H1 (cell line): ENCODE results near the gene NFASC. TPM values are rescaled to one million over a fixed set of nuclear protein-coding genes. Genes with fewer than 3 reads are reported as not detected.

ENCODE experiments used
- CTCF ChIA-PET: fragments of 300-600 bp; sonication (Branson Sonifier 250); formaldehyde crosslinking; loops from one replicate; lab custom pipeline; 2021; ENCODE audit not compliant: partially characterized antibody; lab: Charles Lee
- POLR2A ChIA-PET: fragments of 300-600 bp; sonication (Branson Sonifier 250); formaldehyde crosslinking; loops from one replicate; lab custom pipeline; 2021; ENCODE audit warnings: inconsistent platforms; ENCODE audit not compliant: partially characterized antibody; lab: Charles Lee
- DNase-seq, 2 experiments: peaks; one replicate each; pipeline versions ENCODE4 v3.0.0 to v3.0.0-alpha.2; 2010 to 2022; ENCODE audit warnings: low spot score in 2 of 2, low read depth in 1 of 2, mixed read lengths in 1 of 2
- FAIRE-seq: peaks from 2 replicates; lab custom pipeline; 2011; peaks lifted over from hg19 to GRCh38; lab: Jason Lieb, UNC
- H2AFZ ChIP-seq: 2 replicates; pipeline ENCODE4 v1.8.1; 2012; ENCODE audit warnings: low read length, inconsistent platforms
- H2AK5ac ChIP-seq: 2 replicates; pipeline ENCODE4 v1.6.1; 2013; ENCODE audit warnings: low read depth, low read length
- H2BK120ac ChIP-seq: replicated peaks from 2 replicates; pipeline ENCODE3; 2013; ENCODE audit warnings: low read depth, low read length, inconsistent platforms
- H2BK12ac ChIP-seq: 2 replicates; pipeline ENCODE4 v1.6.1; 2013; ENCODE audit warnings: low read depth, low read length
- H2BK15ac ChIP-seq: 2 replicates; pipeline ENCODE4 v1.6.1; 2013; ENCODE audit warnings: low read length
- H2BK20ac ChIP-seq: 2 replicates; pipeline ENCODE4 v1.6.1; 2013; ENCODE audit warnings: low read length
- H2BK5ac ChIP-seq: 2 replicates; pipeline ENCODE4 v1.6.1; 2013; ENCODE audit warnings: low read depth, low read length
- H3K14ac ChIP-seq: 2 replicates; pipeline ENCODE4 v1.6.1; 2013; ENCODE audit warnings: inconsistent platforms; ENCODE audit not compliant: insufficient read length
- H3K18ac ChIP-seq: 2 replicates; pipeline ENCODE4 v1.6.1; 2013; ENCODE audit warnings: low read length; ENCODE audit errors: extremely low read depth
- H3K23ac ChIP-seq: 2 replicates; pipeline ENCODE4 v1.6.1; 2013; ENCODE audit warnings: inconsistent platforms; ENCODE audit not compliant: insufficient read length
- H3K23me2 ChIP-seq: 2 replicates; pipeline ENCODE4 v1.6.1; 2013; ENCODE audit warnings: low read depth, low read length
- H3K27ac ChIP-seq: 2 replicates; pipeline ENCODE4 v1.6.1; 2011; ENCODE audit warnings: low read depth, low read length, inconsistent platforms
- H3K27me3 ChIP-seq, 4 experiments: replicated peaks in 1 of 4; 1 replicate in 1 of 4; 2 replicates in 3 of 4; pipeline versions ENCODE4 v1.6.1 to v1.8.1; 2011 to 2013; ENCODE audit warnings: low read length in 3 of 4, mild to moderate bottlenecking in 3 of 4, inconsistent platforms in 2 of 4, mixed read lengths in 2 of 4, moderate library complexity in 1 of 4; ENCODE audit not compliant: control insufficient read depth in 3 of 4, insufficient read depth in 3 of 4; ENCODE audit errors: extremely low read depth in 1 of 4
- H3K36me3 ChIP-seq, 4 experiments: 2 replicates each; pipeline versions ENCODE4 v1.6.1 to v1.8.1; 2011 to 2013; ENCODE audit warnings: mild to moderate bottlenecking in 4 of 4, low read length in 3 of 4, moderate library complexity in 2 of 4, control low read depth in 1 of 4, inconsistent platforms in 1 of 4; ENCODE audit not compliant: insufficient read depth in 4 of 4, control insufficient read depth in 2 of 4
- H3K4ac ChIP-seq: replicated peaks from 2 replicates; pipeline ENCODE3; 2013; ENCODE audit warnings: low read length, low read depth, mixed read lengths, inconsistent platforms; ENCODE audit not compliant: insufficient read length
- H3K4me1 ChIP-seq, 4 experiments: replicated peaks in 1 of 4; 1 replicate in 1 of 4; 2 replicates in 3 of 4; pipeline versions ENCODE4 v1.6.1 to v1.8.1; 2011 to 2013; ENCODE audit warnings: low read length in 3 of 4, inconsistent platforms in 2 of 4, mixed read lengths in 1 of 4; ENCODE audit not compliant: insufficient read depth in 4 of 4, control insufficient read depth in 3 of 4
- H3K4me2 ChIP-seq, 2 experiments: 2 replicates each; pipeline versions ENCODE4 v1.6.1 to v1.8.1; 2011 to 2013; ENCODE audit warnings: low read depth in 2 of 2, low read length in 2 of 2, control low read depth in 1 of 2, inconsistent platforms in 1 of 2, mild to moderate bottlenecking in 1 of 2; ENCODE audit not compliant: insufficient read depth in 1 of 2
- H3K4me3 ChIP-seq, 4 experiments: fragments of 200-600, 300-600 bp in 1 of 4; sonication (generic), shearing (Covaris generic), sonication (Bioruptor Twin) in 1 of 4; 2 replicates each; pipeline versions ENCODE4 v1.5.1 to v1.8.1; 2011 to 2016; ENCODE audit warnings: low read length in 4 of 4, low read depth in 3 of 4, control low read depth in 2 of 4, inconsistent platforms in 2 of 4, mild to moderate bottlenecking in 2 of 4, mixed read lengths in 1 of 4, moderate library complexity in 1 of 4; ENCODE audit not compliant: insufficient read depth in 2 of 4; ENCODE audit errors: extremely low read depth in 1 of 4
- H3K56ac ChIP-seq: replicated peaks from 2 replicates; pipeline ENCODE3; 2013; ENCODE audit warnings: low read depth, mild to moderate bottlenecking, mixed read lengths, low read length, inconsistent platforms; ENCODE audit not compliant: insufficient read length
- H3K79me1 ChIP-seq: 2 replicates; pipeline ENCODE4 v1.6.1; 2013; ENCODE audit warnings: low read depth, low read length, control low read depth
- H3K79me2 ChIP-seq, 2 experiments: 2 replicates each; pipeline versions ENCODE4 v1.6.1 to v1.8.1; 2012 to 2013; ENCODE audit warnings: low read length in 2 of 2, mild to moderate bottlenecking in 2 of 2, inconsistent platforms in 1 of 2; ENCODE audit not compliant: insufficient read depth in 2 of 2, control insufficient read depth in 1 of 2
- H3K9ac ChIP-seq, 4 experiments: replicated peaks in 1 of 4; 1 replicate in 1 of 4; 2 replicates in 3 of 4; pipeline versions ENCODE4 v1.6.1 to v1.8.1; 2011 to 2013; ENCODE audit warnings: low read depth in 3 of 4, low read length in 3 of 4, control low read depth in 2 of 4, mild to moderate bottlenecking in 2 of 4, moderate library complexity in 2 of 4, inconsistent platforms in 1 of 4; ENCODE audit errors: extremely low read depth in 1 of 4
- H3K9me3 ChIP-seq, 2 experiments: 2 replicates each; pipeline versions ENCODE4 v1.6.1 to v1.8.1; 2012 to 2013; ENCODE audit warnings: mild to moderate bottlenecking in 2 of 2, moderate library complexity in 2 of 2, control low read depth in 1 of 2, inconsistent platforms in 1 of 2, low read depth in 1 of 2, low read length in 1 of 2, mixed read lengths in 1 of 2; ENCODE audit not compliant: insufficient read depth in 2 of 2
- H4K20me1 ChIP-seq, 2 experiments: replicated peaks in 1 of 2; 2 replicates each; pipeline versions ENCODE3 to v1.8.1; 2011 to 2013; ENCODE audit warnings: inconsistent platforms in 2 of 2, low read length in 2 of 2, mild to moderate bottlenecking in 1 of 2; ENCODE audit not compliant: insufficient read depth in 2 of 2, control insufficient read depth in 1 of 2
- H4K5ac ChIP-seq: 2 replicates; pipeline ENCODE4 v1.6.1; 2013; ENCODE audit warnings: low read length, low read depth, mixed read lengths, inconsistent platforms; ENCODE audit not compliant: insufficient read length
- H4K8ac ChIP-seq: 2 replicates; pipeline ENCODE4 v1.8.0; 2013; ENCODE audit warnings: mild to moderate bottlenecking, moderate library complexity, low read length, inconsistent platforms; ENCODE audit not compliant: insufficient read depth; ENCODE audit errors: extremely low read depth
- H4K91ac ChIP-seq: replicated peaks from 2 replicates; pipeline ENCODE3; 2013; ENCODE audit warnings: low read length, mixed read lengths, inconsistent platforms; ENCODE audit not compliant: insufficient read length
- BRCA1 ChIP-seq: IDR thresholded peaks from 2 replicates; pipeline ENCODE4 v1.6.1; 2012; ENCODE audit warnings: low read depth, low read length, improper control_type of control experiment
- CEBPB ChIP-seq: IDR thresholded peaks from 2 replicates; pipeline ENCODE4 v1.6.1; 2012; ENCODE audit warnings: low read depth, low read length
- FOSL1 ChIP-seq: IDR thresholded peaks from 2 replicates; pipeline ENCODE4 v1.6.1; 2011; ENCODE audit warnings: mild to moderate bottlenecking, low read depth, low read length, moderate library complexity; ENCODE audit not compliant: insufficient read depth
- JUN ChIP-seq: IDR thresholded peaks from 2 replicates; pipeline ENCODE4 v1.6.1; 2011; ENCODE audit warnings: low read depth, mild to moderate bottlenecking, improper control_type of control experiment, low read length
- RXRA ChIP-seq: IDR thresholded peaks from 2 replicates; pipeline ENCODE4 v1.6.1; 2011; ENCODE audit warnings: low read depth, mild to moderate bottlenecking, low read length, moderate library complexity; ENCODE audit not compliant: insufficient read depth
- SAP30 ChIP-seq: fragments of 300-600 bp; sonication (generic); IDR thresholded peaks from 2 replicates; pipeline ENCODE4 v1.7.1; 2012; ENCODE audit warnings: low read length, moderate library complexity, mild to moderate bottlenecking, inconsistent platforms; ENCODE audit not compliant: insufficient read depth, insufficient replicate concordance
- SIRT6 ChIP-seq: IDR thresholded peaks from one replicate; pipeline ENCODE4 v1.7.1; 2012; ENCODE audit warnings: low read length, inconsistent platforms
- SP4 ChIP-seq: IDR thresholded peaks from 2 replicates; pipeline ENCODE4 v1.6.1; 2012; ENCODE audit warnings: low read length, inconsistent platforms
- SRF ChIP-seq: IDR thresholded peaks from 2 replicates; pipeline ENCODE4 v1.6.1; 2011; ENCODE audit warnings: mild to moderate bottlenecking, low read depth, low read length, moderate library complexity
- WGBS, 2 experiments: shearing (Covaris generic) in 1 of 2; methylation state at CpG; one replicate each; pipeline versions ENCODE4 v1.1.6 to v1.1.7; 2013 to 2015; ENCODE audit warnings: low lambda C conversion rate in 2 of 2, mixed read lengths in 2 of 2, inconsistent platforms in 1 of 2, low coverage in 1 of 2, missing lambda C conversion rate in 1 of 2; ENCODE audit not compliant: insufficient replicate concordance in 2 of 2, insufficient coverage in 1 of 2, insufficient read length in 1 of 2; ENCODE audit errors: extremely low coverage in 1 of 2, missing lambda C conversion rate in 1 of 2; 5-methylcytosine and 5-hydroxymethylcytosine counted together
- polyA plus RNA-seq, 7 experiments: library from polyadenylated mRNA; depleted of rRNA in 3 of 7; stranded (reverse) in 5 of 7; unstranded in 2 of 7; fragments of >200 nt in 5 of 7; fragments of 200-250 nt in 2 of 7; gene quantifications; 1 replicate in 5 of 7; 2 replicates in 1 of 7; 4 replicates in 1 of 7; pipeline versions ENCODE4 v1.2.1 to v1.2.3, GENCODE V29; 2011 to 2013; ENCODE audit warnings: missing spikeins in 2 of 7, mixed read lengths in 2 of 7
- total RNA-seq: library from RNA; stranded (reverse); fragmentation: NEBNext Ultra II Directional; extraction: Animal tissue kit (Norgen Biotek cat#: 25700); gene quantifications from 2 replicates; pipeline ENCODE4 v1.2.1, GENCODE V29; 2021
- TF ChIP-seq, protein P1 (sequence below): IDR thresholded peaks from 2 replicates; pipeline ENCODE4 v1.6.1; 2012; ENCODE audit warnings: inconsistent platforms

NFASC gene
- total and polyA plus RNA-seq, 2 of the 8 experiments (the other 6 are each of a cell fraction or from before 2014, with no cell fraction given): 5.0 to 15.2 TPM

DNA sequence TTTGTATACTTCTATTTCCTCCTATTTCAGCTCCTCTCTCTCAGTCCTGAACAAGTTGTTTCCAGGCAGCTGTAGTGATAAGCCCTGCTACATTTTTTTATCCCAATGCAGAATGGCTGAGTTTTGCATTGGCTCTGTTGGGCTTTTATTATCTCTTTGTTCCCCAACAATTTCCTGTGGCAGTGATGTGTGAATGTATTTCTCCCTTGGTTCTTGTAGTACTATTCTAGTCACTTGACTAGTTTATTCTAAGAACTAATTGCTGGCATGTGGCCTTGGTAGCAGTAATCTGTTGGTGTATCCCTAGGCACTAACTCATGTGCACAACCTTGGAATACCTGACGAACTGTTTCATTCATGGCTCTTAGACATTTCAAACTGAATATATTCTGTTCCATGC, 60.7 kb downstream of the NFASC start:
- no peak overlapping the region for H4K8ac ChIP-seq
- no peak overlapping the region for H4K5ac ChIP-seq
- no peak overlapping the region for H3K14ac ChIP-seq
- H3K18ac ChIP-seq: no peak overlapping the region
- H3K56ac ChIP-seq: no peak overlapping the region
- H3K4ac ChIP-seq: no peak overlapping the region
- no peak overlapping the region for H3K4me2 ChIP-seq
- H3K4me1 ChIP-seq: peaks cover 12 to 23% (median 19%) of the 10 kb centered on the region in 4 experiments
- no peak overlapping the region for H2BK15ac ChIP-seq
- H3K27ac ChIP-seq: no peak overlapping the region
- H3K4me3 ChIP-seq: no peak overlapping the region
- no peaks in the 10 kb centered on the region for H3K27me3 ChIP-seq
- H2AK5ac ChIP-seq: no peak overlapping the region
- whole genome bisulfite sequencing, 2 experiments: 80% methylated on average over 1 of the region's 1 CpG; no CpG with 5 or more reads in 1 of the 2 experiments
- no peak for DNase-seq
- no peak overlapping the region for H2BK12ac ChIP-seq
- no peaks in the 10 kb centered on the region for H3K9me3 ChIP-seq
- H4K91ac ChIP-seq: no peak overlapping the region
- H4K20me1 ChIP-seq: no peaks in the 10 kb centered on the region
- no peak overlapping the region for H3K9ac ChIP-seq
- no peaks in the 10 kb centered on the region for H3K79me1 ChIP-seq
- no peak overlapping the region for H2BK5ac ChIP-seq
- H2BK20ac ChIP-seq: no peak overlapping the region
- H3K79me2 ChIP-seq: no peaks in the 10 kb centered on the region
- POLR2A ChIA-PET: interaction anchor here (0.6 kb wide), 1 partner anchor 679 kb away, joined by 3 read pairs; no protein-coding TSS in a partner anchor
- FAIRE-seq: no peak
- no peak overlapping the region for H2AFZ ChIP-seq
- H3K36me3 ChIP-seq: no peaks in the 10 kb centered on the region
- H3K23ac ChIP-seq: no peak overlapping the region
- TF ChIP-seq FOSL1 (no peak), SAP30 (no peak), BRCA1 (no peak), RXRA (no peak), CEBPB (no peak), SP4 (no peak), SIRT6 (no peak), JUN (no peak), SRF (no peak)
- TF ChIP-seq, protein P1, sequence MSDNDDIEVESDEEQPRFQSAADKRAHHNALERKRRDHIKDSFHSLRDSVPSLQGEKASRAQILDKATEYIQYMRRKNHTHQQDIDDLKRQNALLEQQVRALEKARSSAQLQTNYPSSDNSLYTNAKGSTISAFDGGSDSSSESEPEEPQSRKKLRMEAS: no peak
- CTCF ChIA-PET: interaction anchor here (0.6 to 5.4 kb wide), 9 partner anchors 8 to 1872 kb away, joined by 3 to 59 read pairs (median 4); no protein-coding TSS in a partner anchor
- H3K23me2 ChIP-seq: peaks cover 2% of the 10 kb centered on the region; the same call in 1 of the 2 replicates
- H2BK120ac ChIP-seq: no peak overlapping the region
